ENCODE results near the gene PTPRM.
"Not testable (repeated sequence)": the region's sequence is repeated elsewhere in the genome, so short reads cannot be mapped to it uniquely, and the experiment has no call there.

Gene PTPRM

GRCh38 chr18:8423051-8423557 lies 856.0 kb downstream of the PTPRM start:
- no peak for DNase-seq

- DNase-seq, result no peak
Measured at GRCh38 chr18:8424481-8424880, 857.4 kb downstream of the PTPRM start.

GRCh38 chr18:8424917-8425725 lies 858.0 kb downstream of the PTPRM start:
- DNase-seq, result no peak

GRCh38 chr18:8426401-8426800 lies 859.3 kb downstream of the PTPRM start:
- DNase-seq, result no peak

- no peak for DNase-seq
Measured at GRCh38 chr18:8427339-8427738, 860.2 kb downstream of the PTPRM start.

GRCh38 chr18:8428951-8429350 lies 861.8 kb downstream of the PTPRM start:
- no peak for DNase-seq

GRCh38 chr18:8431036-8431435 lies 863.9 kb downstream of the PTPRM start:
- DNase-seq, result no peak

GRCh38 chr18:8433323-8433722 lies 866.2 kb downstream of the PTPRM start:
- DNase-seq, result no peak

GRCh38 chr18:8433771-8434170 lies 866.7 kb downstream of the PTPRM start:
- DNase-seq, result no peak

GRCh38 chr18:8435376-8435775 lies 868.3 kb downstream of the PTPRM start:
- DNase-seq, result no peak

- DNase-seq, result no peak
Measured at GRCh38 chr18:8439055-8439454, 871.9 kb downstream of the PTPRM start.

GRCh38 chr18:8443505-8443904 lies 876.4 kb downstream of the PTPRM start:
- no peak for DNase-seq

- not testable (repeated sequence) for DNase-seq
Measured at GRCh38 chr18:8446936-8447335, 879.8 kb downstream of the PTPRM start.

- no peak for DNase-seq
Measured at GRCh38 chr18:8448130-8448529, 881.0 kb downstream of the PTPRM start.

GRCh38 chr18:8450013-8450412 lies 882.9 kb downstream of the PTPRM start:
- no peak for DNase-seq

GRCh38 chr18:8450898-8451665 lies 884.0 kb downstream of the PTPRM start:
- DNase-seq, result no peak

- no peak for DNase-seq
Measured at GRCh38 chr18:8453528-8453927, 886.4 kb downstream of the PTPRM start.

GRCh38 chr18:8454136-8454535 lies 887.0 kb downstream of the PTPRM start:
- no peak for DNase-seq

GRCh38 chr18:8455661-8456614 lies 888.8 kb downstream of the PTPRM start:
- no peak for DNase-seq
